HG02852 (cell line): ENCODE results near the gene ACTR5.

Experiments used
- ATAC-seq: cut with Tn5 transposase; IDR thresholded peaks from one replicate; pipeline ENCODE4 v1.9.1; 2021; ENCODE audit warnings: mild to moderate bottlenecking, moderate library complexity; ENCODE audit not compliant: unreplicated experiment

Gene ACTR5

GRCh38 chr20:38728911-38729642 lies 19.2 kb upstream of the ACTR5 start:
- no peak for ATAC-seq

- ATAC-seq, result no peak
Observed at GRCh38 chr20:38729767-38730166, 18.5 kb upstream of the ACTR5 start.

DNA sequence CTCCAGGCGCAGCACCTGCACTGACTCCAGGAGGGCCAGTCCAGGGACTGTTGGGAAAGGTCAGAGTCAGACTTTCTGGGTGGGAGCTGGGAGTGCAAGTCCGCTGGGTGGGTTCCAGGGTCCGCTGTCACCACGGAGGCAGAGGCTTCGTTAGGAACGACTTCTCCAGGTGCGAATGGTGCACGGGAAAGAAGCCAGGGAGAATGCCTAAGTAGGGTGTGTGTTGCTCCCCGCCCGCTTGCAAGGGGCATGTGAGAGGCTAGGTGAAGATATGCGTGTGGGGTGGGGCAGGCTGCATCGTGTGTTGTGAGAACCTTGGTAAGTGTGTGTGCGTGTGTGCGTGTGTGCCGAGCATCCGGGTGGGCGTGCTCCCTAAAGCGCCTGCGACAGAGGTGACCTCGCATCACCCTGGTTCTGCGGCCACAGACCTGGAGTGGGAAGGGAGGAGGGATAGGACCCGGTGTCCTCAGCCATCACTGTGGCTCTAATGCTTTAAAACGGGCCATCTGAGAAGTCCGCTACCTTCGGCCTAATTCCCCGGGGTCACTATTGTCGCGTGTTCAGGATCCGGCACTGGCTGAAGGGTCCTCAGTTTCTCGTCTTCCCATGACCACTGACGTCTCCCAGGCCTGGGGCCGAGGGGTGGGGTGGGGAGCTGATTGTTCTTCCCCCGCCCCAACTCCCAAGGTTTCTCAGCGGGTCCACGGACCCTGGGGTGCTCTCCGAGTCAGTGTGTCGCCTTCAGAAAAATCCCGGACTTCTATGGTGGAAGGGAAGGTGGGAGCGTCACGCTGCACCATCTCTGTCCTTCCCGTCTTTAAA lies 17.9 kb upstream of the ACTR5 start:
- no peak for ATAC-seq

- no peak for ATAC-seq
Observed at GRCh38 chr20:38730989-38731737, 17.1 kb upstream of the ACTR5 start.

DNA sequence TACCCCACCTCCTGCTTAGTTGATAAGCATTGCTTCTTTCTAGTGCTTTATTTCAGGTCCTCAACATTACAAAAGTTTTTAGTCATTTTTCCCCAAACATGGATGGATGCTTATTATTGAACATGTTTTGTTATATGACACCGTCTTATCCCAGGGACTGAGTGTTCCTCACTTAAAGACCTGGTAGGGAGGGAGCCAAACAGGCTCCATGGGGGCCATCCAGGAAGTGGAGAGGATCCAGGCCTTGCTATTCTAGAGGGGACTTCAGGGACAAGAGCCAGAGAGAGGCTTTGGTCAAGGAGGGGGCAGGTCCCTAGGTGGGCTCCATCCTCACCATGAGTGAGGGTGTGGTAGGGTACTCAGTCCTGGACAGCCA lies 16.5 kb upstream of the ACTR5 start:
- ATAC-seq, result no peak

DNA sequence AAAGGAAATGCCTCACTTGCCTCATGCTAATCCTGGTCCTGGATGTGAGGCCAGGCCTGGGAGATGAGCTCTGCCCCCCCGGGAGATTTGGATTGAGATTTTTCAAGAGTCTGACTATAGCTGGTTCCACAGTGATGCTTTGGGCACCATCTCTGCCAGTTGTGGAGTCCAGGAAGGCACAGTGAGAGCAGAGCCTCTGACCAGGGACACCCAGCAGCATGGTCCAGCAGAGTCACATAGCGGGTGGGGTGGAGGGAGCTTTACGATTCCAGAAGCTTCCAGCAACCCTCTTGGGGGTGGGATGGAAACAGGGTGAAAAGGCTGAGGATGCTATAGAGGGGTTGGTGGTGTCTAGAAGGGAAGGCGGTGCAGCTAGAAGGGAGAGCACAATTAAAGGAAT lies 15.3 kb upstream of the ACTR5 start:
- no peak for ATAC-seq

DNA sequence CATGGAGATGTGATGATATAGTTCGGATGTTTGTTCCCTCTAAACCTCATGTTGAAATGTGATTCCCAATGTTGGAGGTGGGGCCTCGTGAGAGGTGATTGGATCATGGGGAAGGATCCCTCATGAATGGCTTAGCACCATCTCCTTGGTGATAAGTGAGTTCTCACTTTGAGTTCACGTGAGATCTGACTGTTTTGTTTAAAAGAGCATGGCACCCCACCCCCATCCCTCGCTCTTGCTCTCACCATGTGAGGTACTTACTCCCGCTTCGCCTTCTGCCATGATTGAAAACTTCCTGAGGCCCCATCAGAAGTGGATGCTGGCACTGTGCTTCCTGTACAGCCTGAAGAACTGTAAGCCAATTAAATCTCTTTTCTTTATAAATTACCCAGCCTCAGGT lies 13.1 kb upstream of the ACTR5 start:
- no peak for ATAC-seq

DNA sequence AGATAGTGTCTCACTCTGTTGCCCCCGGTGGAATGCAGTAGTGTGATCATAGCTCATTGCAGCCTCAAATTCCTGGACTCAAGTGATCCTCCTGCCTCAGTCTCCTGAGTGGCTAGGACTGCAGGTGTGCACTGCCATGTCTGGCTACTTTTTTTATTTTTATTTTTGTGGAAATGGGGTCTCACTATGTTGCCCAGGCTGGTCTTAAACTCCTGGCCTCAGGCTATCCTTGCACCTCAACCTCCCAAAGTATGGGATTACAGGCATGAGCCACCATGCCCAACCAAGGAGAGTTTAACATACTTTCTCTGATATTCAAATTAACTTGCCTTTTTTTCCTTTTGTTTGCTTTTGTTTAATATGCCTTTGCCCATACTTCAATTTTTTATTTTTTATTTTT lies 10.4 kb upstream of the ACTR5 start:
- no peak for ATAC-seq

GRCh38 chr20:38745757-38746156 lies 2.5 kb upstream of the ACTR5 start:
- ATAC-seq, result no peak

DNA sequence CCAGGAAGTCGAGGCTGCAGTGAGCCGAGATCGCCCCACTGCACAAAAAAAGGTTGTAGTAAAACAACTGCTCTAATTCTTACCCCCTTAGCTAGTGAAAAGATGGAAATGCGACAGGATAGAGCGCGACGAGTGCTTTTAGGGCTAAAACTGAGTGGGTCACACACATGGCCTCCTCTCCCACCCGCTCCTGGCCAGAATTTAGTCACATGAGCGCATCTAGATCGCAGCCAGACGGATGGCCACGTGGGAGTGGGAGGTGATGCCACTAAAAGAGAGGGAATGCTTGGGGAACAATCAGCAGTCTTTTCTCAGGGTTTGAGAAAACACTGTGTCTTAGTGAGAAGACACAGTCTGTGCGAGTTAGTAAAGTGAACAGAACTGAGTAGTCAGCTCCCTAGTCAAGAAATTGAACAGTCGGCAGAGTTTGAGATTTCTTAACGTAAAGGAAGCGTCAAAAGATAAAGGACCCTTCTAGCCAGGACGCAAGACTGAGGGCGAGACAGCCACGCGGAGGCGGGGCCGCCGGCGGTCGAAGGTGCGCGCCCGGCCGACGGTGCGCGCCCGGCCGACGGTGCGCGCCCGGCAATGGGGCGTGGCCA lies 664 bp upstream of the ACTR5 start:
- ATAC-seq, result no peak

DNA sequence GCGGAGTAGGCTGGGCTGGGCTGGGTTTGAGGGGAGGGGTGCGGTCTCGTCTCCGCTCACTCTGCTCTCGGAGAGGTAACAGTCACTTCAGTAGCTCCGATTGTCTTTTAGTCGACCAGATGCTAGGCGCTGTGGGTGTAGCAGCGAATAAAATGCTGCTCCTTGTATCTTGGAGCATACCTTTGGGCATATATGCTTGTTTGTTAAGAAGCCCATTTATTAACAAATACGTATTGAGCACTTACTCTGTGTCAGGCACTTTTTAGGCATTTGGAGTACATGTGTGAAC lies 545 bp downstream of the ACTR5 start:
- ATAC-seq, result peak; percentile 30

DNA sequence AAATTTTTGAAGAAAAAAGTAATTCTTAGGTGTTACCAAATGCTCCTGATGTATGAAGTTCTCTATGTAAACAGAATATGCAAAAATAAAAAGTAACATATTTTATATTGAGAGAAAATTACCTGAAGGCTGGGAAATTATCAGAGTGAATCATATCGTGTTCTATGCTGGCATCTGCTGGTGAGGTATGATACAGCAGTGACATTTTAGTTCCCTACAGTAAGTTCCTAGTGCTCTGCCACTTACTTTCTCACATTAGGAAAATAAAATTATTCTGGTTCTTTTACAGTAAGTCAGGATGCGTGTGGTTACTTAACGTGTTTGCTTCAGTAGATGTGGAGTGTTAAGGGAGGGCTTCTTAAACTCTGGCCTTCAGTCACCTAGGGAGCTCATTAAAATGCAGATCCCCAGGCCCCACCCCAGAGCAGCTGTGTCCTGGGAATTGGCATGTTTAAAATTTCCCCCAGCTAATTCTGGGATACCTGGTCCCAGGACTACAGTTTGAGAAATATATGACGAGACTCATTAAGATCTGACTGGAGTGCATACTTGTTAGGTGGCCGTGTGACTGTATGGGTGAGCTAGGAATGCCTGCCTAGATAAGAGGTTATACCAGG lies 3.2 kb downstream of the ACTR5 start:
- ATAC-seq, result no peak

DNA sequence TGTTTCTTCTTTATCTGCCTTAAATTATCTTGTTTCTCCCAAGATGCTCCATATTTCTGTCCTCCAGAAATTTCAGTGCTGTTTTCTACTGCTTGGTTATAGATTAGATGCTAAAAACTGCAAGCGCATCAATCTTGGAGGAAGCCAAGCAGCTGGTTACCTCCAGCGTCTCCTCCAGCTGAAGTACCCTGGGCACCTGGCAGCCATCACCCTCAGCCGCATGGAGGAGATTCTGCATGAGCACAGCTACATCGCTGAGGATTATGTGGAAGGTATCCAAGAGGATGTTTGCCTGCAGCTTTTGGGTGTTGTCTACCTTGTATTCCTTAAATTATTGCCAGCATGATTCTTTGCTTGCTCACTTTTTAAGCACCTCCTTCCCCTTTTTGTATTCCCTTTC lies 3.8 kb downstream of the ACTR5 start:
- ATAC-seq, result no peak

- no peak for ATAC-seq
Observed at GRCh38 chr20:38754924-38755323, 6.7 kb downstream of the ACTR5 start.

DNA sequence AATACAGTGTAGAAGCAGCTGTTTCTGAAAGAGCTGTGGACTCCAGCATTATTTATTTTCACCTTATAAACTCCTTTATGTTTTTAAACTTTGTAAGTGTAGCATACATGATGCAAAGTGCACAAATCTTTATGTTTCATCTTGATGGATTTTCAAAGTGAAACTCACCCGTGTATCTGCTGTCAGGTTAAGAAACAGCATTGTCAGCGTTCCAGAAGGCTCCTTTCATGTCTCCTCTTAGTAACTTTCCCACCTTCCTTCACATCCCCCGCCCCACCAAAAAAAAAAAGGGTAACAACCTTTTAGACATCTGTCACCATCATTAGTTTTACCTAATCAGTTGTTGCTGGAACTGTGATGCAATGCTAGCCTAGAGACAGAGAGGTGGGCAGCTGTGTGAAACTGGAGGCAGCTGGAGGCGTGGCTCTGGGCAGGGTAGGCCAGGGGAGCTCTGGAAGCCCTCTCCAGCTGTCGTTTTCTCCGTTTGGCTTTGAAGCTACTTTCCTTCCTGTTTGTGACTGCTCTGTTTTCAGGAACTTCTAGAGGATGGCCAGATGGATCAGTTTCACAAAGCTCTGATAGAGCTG lies 7.2 kb downstream of the ACTR5 start:
- no peak for ATAC-seq

- ATAC-seq, result no peak
Observed at GRCh38 chr20:38757145-38757775, 9.0 kb downstream of the ACTR5 start.

- no peak for ATAC-seq
Observed at GRCh38 chr20:38759106-38759505, 10.8 kb downstream of the ACTR5 start.

- ATAC-seq, result no peak
Observed at GRCh38 chr20:38760978-38761377, 12.7 kb downstream of the ACTR5 start.

DNA sequence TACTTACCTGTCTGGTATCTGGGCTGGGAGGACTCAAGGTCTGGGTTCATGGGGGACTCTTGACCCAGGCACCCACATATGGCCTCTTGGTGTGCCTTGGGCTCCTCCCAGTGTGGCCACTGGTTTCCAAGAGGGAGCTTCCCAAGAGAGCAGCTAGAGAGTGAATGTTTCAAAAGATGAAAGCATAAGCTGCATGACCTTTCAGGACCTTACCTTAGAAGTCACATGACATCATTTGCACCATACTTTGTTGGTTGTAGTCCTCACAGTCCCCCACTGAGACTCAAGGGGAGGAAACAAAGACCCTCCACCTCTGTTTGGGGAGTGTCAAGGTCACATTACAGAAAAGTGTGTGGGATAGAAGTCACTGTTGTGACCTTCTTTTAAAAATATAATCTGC lies 13.9 kb downstream of the ACTR5 start:
- ATAC-seq, result no peak

GRCh38 chr20:38763616-38764015 lies 15.4 kb downstream of the ACTR5 start:
- ATAC-seq, result no peak
